ENCODE results near the gene BRMS1.
"Not testable (repeated sequence)": the region's sequence is repeated elsewhere in the genome, so short reads cannot be mapped to it uniquely, and the experiment has no call there.

Gene BRMS1

DNA sequence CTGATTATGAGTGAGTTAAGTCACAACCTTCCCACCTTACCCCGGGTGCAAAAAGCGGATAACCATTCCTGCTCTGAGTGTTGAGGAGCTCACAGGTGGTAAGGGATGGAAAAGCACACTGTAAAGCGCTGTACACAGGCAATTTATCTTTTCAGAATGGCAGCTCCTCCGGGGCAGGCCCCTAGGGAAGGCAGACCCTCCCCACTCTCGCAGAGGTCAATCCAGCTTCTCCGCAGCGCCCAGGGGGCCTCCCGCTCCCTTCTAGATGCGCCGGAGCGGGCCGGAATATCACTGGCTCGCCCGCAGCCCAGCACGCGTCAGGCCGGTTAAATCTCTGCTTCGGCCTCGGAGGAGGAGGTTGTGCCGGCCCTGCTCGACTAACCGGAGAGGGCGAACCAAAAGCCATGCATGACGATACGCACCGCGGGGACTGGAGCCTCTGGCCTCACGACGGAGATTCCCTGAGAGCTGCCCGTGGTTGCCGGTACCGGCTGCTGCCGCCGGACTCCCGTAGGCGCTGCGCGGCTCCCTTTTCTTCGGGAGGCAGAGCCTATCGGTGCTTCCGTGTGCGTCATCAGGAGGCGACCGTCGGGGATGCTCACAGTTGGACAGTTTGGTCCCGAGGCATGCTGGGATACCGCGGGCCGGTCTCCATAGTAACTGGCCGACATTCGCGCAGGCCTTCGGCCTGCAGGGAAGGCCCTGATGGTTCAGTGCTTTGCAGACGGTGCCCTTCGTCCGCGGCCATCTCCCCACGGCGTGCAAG, at the start of gene BRMS1:
TSS of gene BRMS1 (minus strand) at position 555 of the 766 bp plus-strand sequence. CDS start 2,870 bp downstream, outside the sequence.
- ChIA-PET POLR2A (ENCODE audit: low non-redundant PET) (interaction anchor here (0.6 to 1.0 kb wide), 6 partner anchors 10 to 42 kb away, joined by 3 to 7 read pairs (median 4); no protein-coding TSS in a partner anchor), CTCF (interaction anchor here (0.6 to 2.2 kb wide), 8 partner anchors 10 to 382 kb away, joined by 3 to 9 read pairs (median 4); no protein-coding TSS in a partner anchor)
- H3K27ac ChIP-seq, result peak within 1 kb of the TSS; percentile 92
- DNase-seq (ENCODE audit: low spot score), result peak; percentile 91
- peak; percentile 15; the same call in 1 of the 2 replicates for TF ChIP-seq CTCF (conservative IDR thresholded peaks at IDR 0.05; ENCODE audit: low read depth)

- POLR2A ChIA-PET (ENCODE audit: low non-redundant PET), result no interaction called here
- TF ChIP-seq CTCF (conservative IDR thresholded peaks at IDR 0.05; ENCODE audit: low read depth), result no peak
- CTCF ChIA-PET, result interaction anchor here (1.0 kb wide), 1 partner anchor 82 kb away, joined by 3 read pairs; no protein-coding TSS in a partner anchor
- DNase-seq (ENCODE audit: low spot score), result no peak
- no peak overlapping the region for H3K27ac ChIP-seq
Observed at GRCh38 chr11:66393954-66394353, 49.0 kb upstream of the BRMS1 start.

GRCh38 chr11:66391322-66391721, 46.4 kb upstream of the BRMS1 start:
- POLR2A ChIA-PET (ENCODE audit: low non-redundant PET), result no interaction called here

GRCh38 chr11:66388780-66389386, 44.0 kb upstream of the BRMS1 start:
- TF ChIP-seq CTCF (conservative IDR thresholded peaks at IDR 0.05; ENCODE audit: low read depth), result peak; percentile 86
- DNase-seq (ENCODE audit: low spot score), result peak; percentile 42
- ChIA-PET CTCF (interaction anchor here (0.5 to 2.2 kb wide), 17 partner anchors 10 to 507 kb away, joined by 3 to 18 read pairs (median 4); partner anchors contain the start of genes BRMS1 and RIN1), POLR2A (ENCODE audit: low non-redundant PET) (no interaction called here)
- H3K27ac ChIP-seq, result no peak overlapping the region

More at GRCh38 chr11:66391322-66391721, 46.4 kb upstream of the BRMS1 start:
- CTCF ChIA-PET, result interaction anchor here (0.7 to 1.2 kb wide), 2 partner anchors 80 to 301 kb away, joined by 3 to 4 read pairs; no protein-coding TSS in a partner anchor
- no peak for TF ChIP-seq CTCF (conservative IDR thresholded peaks at IDR 0.05; ENCODE audit: low read depth)
- no peak for DNase-seq (ENCODE audit: low spot score)
- no peak overlapping the region for H3K27ac ChIP-seq

- peak; percentile 91 for TF ChIP-seq CTCF (conservative IDR thresholded peaks at IDR 0.05; ENCODE audit: low read depth)
- H3K27ac ChIP-seq, result no peak overlapping the region
- ChIA-PET POLR2A (ENCODE audit: low non-redundant PET) (interaction anchor here (0.5 to 1.7 kb wide), 3 partner anchors 41 to 94 kb away, joined by 3 to 7 read pairs (median 5); partner anchors contain the start of gene DPP3), CTCF (interaction anchor here (0.6 to 2.7 kb wide), 17 partner anchors 9 to 991 kb away, joined by 3 to 24 read pairs (median 4); partner anchors contain the start of genes B4GAT1, BRMS1, CD248 and RIN1)
- DNase-seq (ENCODE audit: low spot score), result peak; percentile 49
Observed at GRCh38 chr11:66386171-66387069, 41.5 kb upstream of the BRMS1 start.

- CTCF ChIA-PET, result interaction anchor here (0.6 to 2.7 kb wide), 4 partner anchors 9 to 126 kb away, joined by 4 to 24 read pairs (median 7); no protein-coding TSS in a partner anchor
- DNase-seq (ENCODE audit: low spot score); H3K27ac ChIP-seq; POLR2A ChIA-PET (ENCODE audit: low non-redundant PET): not testable (repeated sequence)
Observed at GRCh38 chr11:66384316-66384715, 39.4 kb upstream of the BRMS1 start.

- H3K27ac ChIP-seq; POLR2A ChIA-PET (ENCODE audit: low non-redundant PET); DNase-seq (ENCODE audit: low spot score): not testable (repeated sequence)
- CTCF ChIA-PET, result interaction anchor here (1.1 kb wide), 1 partner anchor 69 kb away, joined by 3 read pairs; no protein-coding TSS in a partner anchor
Observed at GRCh38 chr11:66380264-66380663, 35.4 kb upstream of the BRMS1 start.

GRCh38 chr11:66373690-66374287, 28.9 kb upstream of the BRMS1 start:
- CTCF ChIA-PET, result interaction anchor here (0.6 kb wide), 2 partner anchors 8 to 1144 kb away, joined by 3 read pairs; no protein-coding TSS in a partner anchor
- POLR2A ChIA-PET (ENCODE audit: low non-redundant PET); DNase-seq (ENCODE audit: low spot score); H3K27ac ChIP-seq: not testable (repeated sequence)
